ENCODE measurements around the gene ZNF436. TPM values are rescaled to one million over a fixed set of nuclear protein-coding genes. Genes with fewer than 3 reads are reported as not detected.

Gene ZNF436
- total RNA-seq, 1 donor from 2014 or later, result 13.3 TPM

DNA sequence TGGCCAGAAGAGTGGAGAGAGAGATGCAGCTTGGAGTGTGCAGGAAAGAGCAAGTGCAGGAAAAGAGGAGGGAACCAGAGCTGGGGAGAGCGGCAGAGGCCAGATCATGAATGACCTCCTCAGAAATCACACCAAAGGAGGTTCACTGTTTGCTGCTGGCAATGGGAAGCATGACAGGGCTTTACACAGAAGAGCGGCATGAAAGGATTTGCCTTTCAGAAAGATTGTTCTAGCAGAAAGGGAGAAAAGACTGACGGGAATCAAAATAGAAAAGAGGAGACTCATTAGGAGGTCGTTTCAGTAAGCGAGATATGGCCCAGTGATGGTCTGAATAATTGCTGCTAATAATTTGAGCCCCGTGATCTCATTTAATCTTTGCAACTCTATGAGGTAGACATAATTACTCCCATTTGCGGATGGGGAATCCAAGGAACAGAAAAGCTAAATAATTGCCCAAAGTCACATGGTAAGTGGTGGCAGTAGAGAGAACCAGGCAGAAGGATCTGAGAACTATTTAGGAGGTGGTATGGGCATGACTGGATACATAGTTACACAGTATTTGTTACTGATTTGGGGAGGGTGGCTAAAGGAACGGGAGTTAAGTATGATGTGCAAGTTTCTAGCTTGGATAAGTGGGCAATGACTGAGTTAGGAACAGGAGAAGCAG lies 13.0 kb downstream of the ZNF436 start:
- peaks cover 21% of the 10 kb centered on the region for H3K9me3 Mint-ChIP-seq (ENCODE audit: unreplicated experiment)
- H3K27ac Mint-ChIP-seq (ENCODE audit: unreplicated experiment), result no peak overlapping the region
- DNase-seq, result no peak
- H3K27me3 Mint-ChIP-seq (ENCODE audit: unreplicated experiment), result peaks cover 27% of the 10 kb centered on the region
- TF ChIP-seq, protein P1, sequence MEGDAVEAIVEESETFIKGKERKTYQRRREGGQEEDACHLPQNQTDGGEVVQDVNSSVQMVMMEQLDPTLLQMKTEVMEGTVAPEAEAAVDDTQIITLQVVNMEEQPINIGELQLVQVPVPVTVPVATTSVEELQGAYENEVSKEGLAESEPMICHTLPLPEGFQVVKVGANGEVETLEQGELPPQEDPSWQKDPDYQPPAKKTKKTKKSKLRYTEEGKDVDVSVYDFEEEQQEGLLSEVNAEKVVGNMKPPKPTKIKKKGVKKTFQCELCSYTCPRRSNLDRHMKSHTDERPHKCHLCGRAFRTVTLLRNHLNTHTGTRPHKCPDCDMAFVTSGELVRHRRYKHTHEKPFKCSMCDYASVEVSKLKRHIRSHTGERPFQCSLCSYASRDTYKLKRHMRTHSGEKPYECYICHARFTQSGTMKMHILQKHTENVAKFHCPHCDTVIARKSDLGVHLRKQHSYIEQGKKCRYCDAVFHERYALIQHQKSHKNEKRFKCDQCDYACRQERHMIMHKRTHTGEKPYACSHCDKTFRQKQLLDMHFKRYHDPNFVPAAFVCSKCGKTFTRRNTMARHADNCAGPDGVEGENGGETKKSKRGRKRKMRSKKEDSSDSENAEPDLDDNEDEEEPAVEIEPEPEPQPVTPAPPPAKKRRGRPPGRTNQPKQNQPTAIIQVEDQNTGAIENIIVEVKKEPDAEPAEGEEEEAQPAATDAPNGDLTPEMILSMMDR (IDR thresholded peaks at IDR 0.05; ENCODE audit: partially characterized antibody, unreplicated experiment), result no peak
- H3K36me3 Mint-ChIP-seq (ENCODE audit: unreplicated experiment), result peaks cover 52% of the 10 kb centered on the region
- H3K4me3 Mint-ChIP-seq (ENCODE audit: unreplicated experiment), result no peak overlapping the region
- no peaks in the 10 kb centered on the region for H3K4me1 Mint-ChIP-seq (ENCODE audit: low read depth, unreplicated experiment)

DNA sequence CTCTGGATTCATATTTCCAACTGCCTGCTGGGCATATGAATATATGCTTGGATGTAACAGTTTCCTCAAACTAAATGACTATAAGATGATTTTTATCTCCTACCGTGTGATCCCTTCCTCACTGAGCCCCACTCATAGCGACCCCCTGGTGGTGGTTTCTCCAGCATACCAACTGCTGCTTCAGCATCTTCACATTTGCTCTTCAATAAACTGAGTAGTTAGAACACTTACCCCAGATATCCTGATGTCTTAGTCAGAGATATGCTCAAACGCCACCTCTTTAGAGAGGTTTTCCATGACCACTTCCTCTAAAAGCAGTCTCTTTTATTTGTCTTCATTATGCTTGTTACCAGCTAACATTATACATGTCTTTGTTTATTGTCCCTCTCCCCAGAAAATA lies 15.4 kb downstream of the ZNF436 start:
- TF ChIP-seq, protein P1 (IDR thresholded peaks at IDR 0.05; ENCODE audit: partially characterized antibody, unreplicated experiment), result peak; percentile 29
- H3K4me3 Mint-ChIP-seq (ENCODE audit: unreplicated experiment), result no peak overlapping the region
- H3K27ac Mint-ChIP-seq (ENCODE audit: unreplicated experiment), result peak overlapping the region; percentile 5
- peaks cover 5% of the 10 kb centered on the region for H3K9me3 Mint-ChIP-seq (ENCODE audit: unreplicated experiment)
- H3K4me1 Mint-ChIP-seq (ENCODE audit: low read depth, unreplicated experiment), result no peaks in the 10 kb centered on the region
- peaks cover 27% of the 10 kb centered on the region for H3K27me3 Mint-ChIP-seq (ENCODE audit: unreplicated experiment)
- DNase-seq, result peak; percentile 16
- H3K36me3 Mint-ChIP-seq (ENCODE audit: unreplicated experiment), result peaks cover 29% of the 10 kb centered on the region

DNA sequence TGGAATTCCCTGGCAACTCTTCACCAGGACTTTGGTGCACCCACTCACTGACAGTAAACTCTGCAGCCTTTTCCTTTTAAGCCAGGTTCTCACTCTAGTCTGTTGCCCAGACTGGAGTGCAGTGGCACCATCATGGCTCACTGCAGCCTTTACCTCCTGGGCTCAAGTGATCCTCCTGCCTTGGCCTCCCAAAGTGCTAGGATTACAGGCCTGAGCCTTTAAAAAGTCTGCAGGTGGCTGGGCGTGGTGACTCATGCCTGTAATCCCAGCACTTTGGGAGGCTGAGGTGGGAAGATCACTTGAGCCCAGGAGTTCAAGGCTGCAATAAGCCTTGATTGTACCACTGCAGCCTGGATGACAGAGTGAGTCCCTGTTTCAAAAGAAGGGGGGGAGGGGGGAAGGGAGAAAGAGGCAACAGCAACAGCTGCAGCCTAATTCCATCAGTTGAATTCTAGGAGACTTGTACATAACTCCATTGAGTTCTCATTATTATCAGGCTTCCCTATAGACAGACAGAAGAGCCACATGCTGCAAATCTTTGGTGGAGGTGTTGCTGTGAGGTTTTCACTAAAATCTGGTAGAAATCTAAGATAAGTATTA lies 17.4 kb downstream of the ZNF436 start:
- no peak for DNase-seq
- no peak overlapping the region for H3K27ac Mint-ChIP-seq (ENCODE audit: unreplicated experiment)
- H3K4me1 Mint-ChIP-seq (ENCODE audit: low read depth, unreplicated experiment), result no peaks in the 10 kb centered on the region
- peaks cover 19% of the 10 kb centered on the region for H3K36me3 Mint-ChIP-seq (ENCODE audit: unreplicated experiment)
- TF ChIP-seq, protein P1 (IDR thresholded peaks at IDR 0.05; ENCODE audit: partially characterized antibody, unreplicated experiment), result no peak
- no peak overlapping the region for H3K4me3 Mint-ChIP-seq (ENCODE audit: unreplicated experiment)
- H3K27me3 Mint-ChIP-seq (ENCODE audit: unreplicated experiment), result peaks cover 24% of the 10 kb centered on the region
- H3K9me3 Mint-ChIP-seq (ENCODE audit: unreplicated experiment), result peaks cover 3% of the 10 kb centered on the region

DNA sequence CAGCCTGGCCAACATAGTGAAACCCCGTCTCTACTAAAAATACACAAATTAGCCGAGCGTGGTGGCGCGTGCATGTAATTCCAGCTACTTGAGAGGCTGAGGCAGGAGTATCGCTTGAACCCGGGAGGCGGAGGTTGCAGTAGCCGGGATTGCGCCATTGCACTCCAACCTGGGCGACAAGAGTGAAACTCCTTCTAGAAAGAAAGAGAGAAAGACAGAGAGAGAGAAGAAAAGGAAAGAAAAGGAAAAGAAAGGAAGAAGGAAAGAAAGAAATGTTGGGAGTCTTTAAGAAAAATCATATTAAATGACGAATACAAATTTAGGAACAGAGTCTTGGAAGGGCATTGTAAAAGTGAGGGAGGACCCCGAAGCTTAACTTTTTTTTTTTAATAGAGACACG lies 23.7 kb downstream of the ZNF436 start:
- H3K27me3 Mint-ChIP-seq (ENCODE audit: unreplicated experiment), result peaks cover 9% of the 10 kb centered on the region
- H3K4me3 Mint-ChIP-seq (ENCODE audit: unreplicated experiment), result no peak overlapping the region
- peaks cover 17% of the 10 kb centered on the region for H3K4me1 Mint-ChIP-seq (ENCODE audit: low read depth, unreplicated experiment)
- peaks cover 1% of the 10 kb centered on the region for H3K9me3 Mint-ChIP-seq (ENCODE audit: unreplicated experiment)
- DNase-seq, result no peak
- H3K27ac Mint-ChIP-seq (ENCODE audit: unreplicated experiment), result no peak overlapping the region
- TF ChIP-seq, protein P1 (IDR thresholded peaks at IDR 0.05; ENCODE audit: partially characterized antibody, unreplicated experiment), result no peak
- no peaks in the 10 kb centered on the region for H3K36me3 Mint-ChIP-seq (ENCODE audit: unreplicated experiment)

DNA sequence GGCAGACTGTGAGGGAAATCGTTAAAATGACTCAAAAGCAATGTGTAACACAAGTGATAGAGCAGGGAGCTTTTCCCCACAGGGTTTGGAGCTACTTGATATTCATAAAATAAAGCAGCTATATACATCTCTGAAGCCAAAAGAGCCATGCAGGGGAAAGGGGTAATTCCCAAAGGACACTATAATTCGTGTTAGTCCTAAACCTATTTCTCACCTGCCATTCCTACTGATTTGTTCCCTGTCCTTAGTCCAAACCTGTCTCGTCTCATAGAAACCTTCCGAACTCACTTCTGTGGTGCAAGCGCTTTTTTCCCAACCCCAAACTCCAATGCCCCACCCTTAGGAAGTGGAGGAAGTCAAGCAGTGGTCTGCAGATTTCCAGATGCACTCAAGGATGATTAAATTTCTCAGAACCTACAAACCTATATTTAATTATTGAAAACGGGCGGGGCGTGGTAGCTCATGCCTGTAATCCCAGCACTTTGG lies 24.6 kb downstream of the ZNF436 start:
- no peak for DNase-seq
- Mint-ChIP-seq H3K9me3 (ENCODE audit: unreplicated experiment) (peaks cover 1% of the 10 kb centered on the region), H3K27me3 (ENCODE audit: unreplicated experiment) (peaks cover 5% of the 10 kb centered on the region), H3K4me1 (ENCODE audit: low read depth, unreplicated experiment) (peaks cover 25% of the 10 kb centered on the region), H3K4me3 (ENCODE audit: unreplicated experiment) (peak overlapping the region; percentile 94), H3K27ac (ENCODE audit: unreplicated experiment) (peak overlapping the region; percentile 95), H3K36me3 (ENCODE audit: unreplicated experiment) (no peaks in the 10 kb centered on the region)
- TF ChIP-seq, protein P1 (IDR thresholded peaks at IDR 0.05; ENCODE audit: partially characterized antibody, unreplicated experiment), result no peak
